GM06990 (cell line): ENCODE measurements around the gene MCF2L.

ENCODE experiments used
- DNase-seq: peaks from one replicate; pipeline ENCODE4 v3.0.0-alpha.2; 2011; ENCODE audit not compliant: insufficient read length; ENCODE audit errors: extremely low read depth
- H3K27me3 ChIP-seq: replicated peaks from 2 replicates; pipeline ENCODE4 v1.6.0; 2011; ENCODE audit warnings: low read length; ENCODE audit not compliant: control insufficient read depth, insufficient read depth
- H3K36me3 ChIP-seq: 2 replicates; pipeline ENCODE4 v1.5.1; 2011; ENCODE audit warnings: low read length; ENCODE audit not compliant: control insufficient read depth, insufficient read depth
- H3K4me3 ChIP-seq: replicated peaks from 2 replicates; pipeline ENCODE4 v1.5.1; 2011; ENCODE audit warnings: low read depth, mild to moderate bottlenecking, control low read depth, low read length
- CTCF ChIP-seq: IDR thresholded peaks from 2 replicates; pipeline ENCODE4 v1.5.1; 2011; ENCODE audit warnings: low read length, control low read depth, mild to moderate bottlenecking, inconsistent platforms; ENCODE audit not compliant: insufficient read depth, poor library complexity, severe bottlenecking

Gene MCF2L

GRCh38 chr13:113126265-113127150 is 157.5 kb downstream of the MCF2L start:
- no peak for DNase-seq
- Histone ChIP-seq H3K27me3 (no peaks in the 10 kb centered on the region), H3K36me3 (no peaks in the 10 kb centered on the region), H3K4me3 (no peak overlapping the region)
- no peak for TF ChIP-seq CTCF

GRCh38 chr13:113129480-113129879 is 160.5 kb downstream of the MCF2L start:
- Histone ChIP-seq H3K36me3 (no peaks in the 10 kb centered on the region), H3K4me3 (no peak overlapping the region), H3K27me3 (no peaks in the 10 kb centered on the region)
- no peak for TF ChIP-seq CTCF
- DNase-seq: no peak

- H3K4me3 ChIP-seq: no peak overlapping the region
- no peaks in the 10 kb centered on the region for H3K27me3 ChIP-seq
- TF ChIP-seq CTCF: no peak
- DNase-seq: no peak
- H3K36me3 ChIP-seq: no peaks in the 10 kb centered on the region
Observed at GRCh38 chr13:113129921-113130750, 161.1 kb downstream of the MCF2L start.

GRCh38 chr13:113135281-113135760 is 166.3 kb downstream of the MCF2L start:
- no peak for DNase-seq
- no peaks in the 10 kb centered on the region for H3K27me3 ChIP-seq
- H3K36me3 ChIP-seq: no peaks in the 10 kb centered on the region
- TF ChIP-seq CTCF: no peak
- no peak overlapping the region for H3K4me3 ChIP-seq

- Histone ChIP-seq H3K4me3 (no peak overlapping the region), H3K36me3 (no peaks in the 10 kb centered on the region), H3K27me3 (no peaks in the 10 kb centered on the region; the same call in 1 of the 2 replicates)
- DNase-seq: no peak
- no peak for TF ChIP-seq CTCF
Observed at GRCh38 chr13:113137691-113138298, 168.8 kb downstream of the MCF2L start.
